ENCODE results near the gene TRIM67.

TRIM67 gene

GRCh38 chr1:231233735-231234417 is 72.0 kb downstream of the TRIM67 start:
- Histone ChIP-seq H3K27ac (no peak overlapping the region), H3K4me3 (ENCODE audit: low read depth in 1 of 2, low read length in 1 of 2) (no peak overlapping the region), H3K27me3 (no peaks in the 10 kb centered on the region), H3K4me1 (ENCODE audit: control insufficient read depth in 1 of 2, insufficient read depth in 1 of 2, low read depth in 1 of 2, low read length in 1 of 2) (peaks cover 23 to 27% of the 10 kb centered on the region in 2 experiments), H3K36me3 (peaks cover 47% of the 10 kb centered on the region), H3K9me3 (no peaks in the 10 kb centered on the region)
- TF ChIP-seq, protein P1, sequence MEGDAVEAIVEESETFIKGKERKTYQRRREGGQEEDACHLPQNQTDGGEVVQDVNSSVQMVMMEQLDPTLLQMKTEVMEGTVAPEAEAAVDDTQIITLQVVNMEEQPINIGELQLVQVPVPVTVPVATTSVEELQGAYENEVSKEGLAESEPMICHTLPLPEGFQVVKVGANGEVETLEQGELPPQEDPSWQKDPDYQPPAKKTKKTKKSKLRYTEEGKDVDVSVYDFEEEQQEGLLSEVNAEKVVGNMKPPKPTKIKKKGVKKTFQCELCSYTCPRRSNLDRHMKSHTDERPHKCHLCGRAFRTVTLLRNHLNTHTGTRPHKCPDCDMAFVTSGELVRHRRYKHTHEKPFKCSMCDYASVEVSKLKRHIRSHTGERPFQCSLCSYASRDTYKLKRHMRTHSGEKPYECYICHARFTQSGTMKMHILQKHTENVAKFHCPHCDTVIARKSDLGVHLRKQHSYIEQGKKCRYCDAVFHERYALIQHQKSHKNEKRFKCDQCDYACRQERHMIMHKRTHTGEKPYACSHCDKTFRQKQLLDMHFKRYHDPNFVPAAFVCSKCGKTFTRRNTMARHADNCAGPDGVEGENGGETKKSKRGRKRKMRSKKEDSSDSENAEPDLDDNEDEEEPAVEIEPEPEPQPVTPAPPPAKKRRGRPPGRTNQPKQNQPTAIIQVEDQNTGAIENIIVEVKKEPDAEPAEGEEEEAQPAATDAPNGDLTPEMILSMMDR (IDR thresholded peaks at IDR 0.05): no peak

- no peak overlapping the region for H3K4me3 ChIP-seq (ENCODE audit: low read depth in 1 of 2, low read length in 1 of 2)
- no peaks in the 10 kb centered on the region for H3K9me3 ChIP-seq
- H3K4me1 ChIP-seq (ENCODE audit: control insufficient read depth in 1 of 2, insufficient read depth in 1 of 2, low read depth in 1 of 2, low read length in 1 of 2): peaks cover 23 to 27% of the 10 kb centered on the region in 2 experiments
- peaks cover 41% of the 10 kb centered on the region for H3K36me3 ChIP-seq
- TF ChIP-seq, protein P1 (IDR thresholded peaks at IDR 0.05): no peak
- no peak overlapping the region for H3K27ac ChIP-seq
- H3K27me3 ChIP-seq: no peaks in the 10 kb centered on the region
Measured at GRCh38 chr1:231234506-231234905, 72.6 kb downstream of the TRIM67 start.

GRCh38 chr1:231235526-231236207 is 73.8 kb downstream of the TRIM67 start:
- TF ChIP-seq, protein P1 (IDR thresholded peaks at IDR 0.05): no peak
- Histone ChIP-seq H3K4me3 (ENCODE audit: low read depth in 1 of 2, low read length in 1 of 2) (no peak overlapping the region), H3K27me3 (no peaks in the 10 kb centered on the region), H3K36me3 (peaks cover 34% of the 10 kb centered on the region), H3K4me1 (ENCODE audit: control insufficient read depth in 1 of 2, insufficient read depth in 1 of 2, low read depth in 1 of 2, low read length in 1 of 2) (peaks cover 32 to 36% of the 10 kb centered on the region in 2 experiments), H3K9me3 (no peaks in the 10 kb centered on the region), H3K27ac (no peak overlapping the region)

DNA sequence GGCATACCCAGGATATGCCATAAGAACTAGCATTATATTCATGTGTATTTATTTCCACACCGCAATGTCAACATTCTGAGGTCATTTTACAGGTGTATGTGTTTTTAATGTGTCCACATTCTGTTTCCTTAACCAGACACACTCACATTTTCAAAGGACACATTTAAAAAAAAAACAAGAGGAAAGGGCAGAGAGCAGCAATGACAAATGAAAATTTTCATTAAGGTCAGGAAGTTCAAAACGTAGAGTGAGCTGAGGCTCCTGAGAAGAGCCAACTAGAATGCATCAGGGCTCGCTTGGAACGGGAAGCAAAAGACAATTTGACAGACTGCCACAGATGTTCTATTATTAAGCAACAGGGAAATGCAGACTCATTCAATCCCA is 74.3 kb downstream of the TRIM67 start:
- TF ChIP-seq, protein P1 (IDR thresholded peaks at IDR 0.05): no peak
- H3K27me3 ChIP-seq: no peaks in the 10 kb centered on the region
- no peaks in the 10 kb centered on the region for H3K9me3 ChIP-seq
- H3K27ac ChIP-seq: no peak overlapping the region
- peaks cover 35 to 38% of the 10 kb centered on the region in 2 experiments for H3K4me1 ChIP-seq (ENCODE audit: control insufficient read depth in 1 of 2, insufficient read depth in 1 of 2, low read depth in 1 of 2, low read length in 1 of 2)
- no peak overlapping the region for H3K4me3 ChIP-seq (ENCODE audit: low read depth in 1 of 2, low read length in 1 of 2)
- peaks cover 29% of the 10 kb centered on the region for H3K36me3 ChIP-seq

- no peak overlapping the region for H3K4me3 ChIP-seq (ENCODE audit: low read depth in 1 of 2, low read length in 1 of 2)
- H3K36me3 ChIP-seq: peaks cover 23% of the 10 kb centered on the region
- TF ChIP-seq, protein P1 (IDR thresholded peaks at IDR 0.05): no peak
- H3K9me3 ChIP-seq: no peaks in the 10 kb centered on the region
- H3K4me1 ChIP-seq (ENCODE audit: control insufficient read depth in 1 of 2, insufficient read depth in 1 of 2, low read depth in 1 of 2, low read length in 1 of 2): peaks cover 41 to 45% of the 10 kb centered on the region in 2 experiments
- H3K27me3 ChIP-seq: no peaks in the 10 kb centered on the region
- no peak overlapping the region for H3K27ac ChIP-seq
Measured at GRCh38 chr1:231236938-231237337, 75.1 kb downstream of the TRIM67 start.

Data from neutrophil (primary cell).